ENCODE measurements around the gene KIF14.

- TF ChIP-seq NFE2L2 (IDR thresholded peaks at IDR 0.05; ENCODE audit: low read depth, low read length) (no peak), POLR2A (IDR thresholded peaks at IDR 0.05; ENCODE audit: low read depth, low read length) (no peak), FOS (IDR thresholded peaks at IDR 0.05; ENCODE audit: low read depth, low read length) (no peak), CHD1 (IDR thresholded peaks at IDR 0.05; ENCODE audit: low read depth, low read length) (no peak), RAD21 (IDR thresholded peaks at IDR 0.05; ENCODE audit: low read length) (no peak), SMC3 (IDR thresholded peaks at IDR 0.05; ENCODE audit: low read depth, low read length) (no peak), RCOR1 (IDR thresholded peaks at IDR 0.05; ENCODE audit: insufficient replicate concordance, low read length) (no peak)
- TF ChIP-seq, protein P1, sequence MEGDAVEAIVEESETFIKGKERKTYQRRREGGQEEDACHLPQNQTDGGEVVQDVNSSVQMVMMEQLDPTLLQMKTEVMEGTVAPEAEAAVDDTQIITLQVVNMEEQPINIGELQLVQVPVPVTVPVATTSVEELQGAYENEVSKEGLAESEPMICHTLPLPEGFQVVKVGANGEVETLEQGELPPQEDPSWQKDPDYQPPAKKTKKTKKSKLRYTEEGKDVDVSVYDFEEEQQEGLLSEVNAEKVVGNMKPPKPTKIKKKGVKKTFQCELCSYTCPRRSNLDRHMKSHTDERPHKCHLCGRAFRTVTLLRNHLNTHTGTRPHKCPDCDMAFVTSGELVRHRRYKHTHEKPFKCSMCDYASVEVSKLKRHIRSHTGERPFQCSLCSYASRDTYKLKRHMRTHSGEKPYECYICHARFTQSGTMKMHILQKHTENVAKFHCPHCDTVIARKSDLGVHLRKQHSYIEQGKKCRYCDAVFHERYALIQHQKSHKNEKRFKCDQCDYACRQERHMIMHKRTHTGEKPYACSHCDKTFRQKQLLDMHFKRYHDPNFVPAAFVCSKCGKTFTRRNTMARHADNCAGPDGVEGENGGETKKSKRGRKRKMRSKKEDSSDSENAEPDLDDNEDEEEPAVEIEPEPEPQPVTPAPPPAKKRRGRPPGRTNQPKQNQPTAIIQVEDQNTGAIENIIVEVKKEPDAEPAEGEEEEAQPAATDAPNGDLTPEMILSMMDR (conservative IDR thresholded peaks at IDR 0.05; ENCODE audit: low read depth, low read length): no peak
These were observed 114.1 kb downstream of the KIF14 start for GRCh38 chr1:200506471-200506870.

Measured in IMR-90 (cell line).